CD4-positive, alpha-beta T cell treated with Interleukin-17A for 4 hours (primary cell): ENCODE results near the gene SLC25A26.
"Not testable (repeated sequence)": the region's sequence is repeated elsewhere in the genome, so short reads cannot be mapped to it uniquely, and the experiment has no call there.

Source experiments
- DNase-seq: peaks from one replicate; pipeline ENCODE4 v3.0.0-alpha.2; 2020; ENCODE audit warnings: mixed read lengths

The SLC25A26 gene

GRCh38 chr3:66220602-66221377 lies at the start of gene SLC25A26:
Gene SLC25A26 (plus strand): TSS chr3:66221001. CDS start chr3:66221095, 94 bp downstream.
- DNase-seq, result peak; percentile 98

- DNase-seq, result no peak
Measured at GRCh38 chr3:66172394-66172793, 48.4 kb upstream of the SLC25A26 start.

GRCh38 chr3:66177026-66177425 lies 43.8 kb upstream of the SLC25A26 start:
- no peak for DNase-seq

- DNase-seq, result no peak
Measured at GRCh38 chr3:66178206-66178605, 42.6 kb upstream of the SLC25A26 start.

GRCh38 chr3:66179793-66180192 lies 41.0 kb upstream of the SLC25A26 start:
- no peak for DNase-seq

- DNase-seq, result no peak
Measured at GRCh38 chr3:66181764-66182163, 39.0 kb upstream of the SLC25A26 start.

GRCh38 chr3:66182246-66182645 lies 38.6 kb upstream of the SLC25A26 start:
- DNase-seq, result no peak

GRCh38 chr3:66186545-66186944 lies 34.3 kb upstream of the SLC25A26 start:
- no peak for DNase-seq

- no peak for DNase-seq
Measured at GRCh38 chr3:66195347-66195783, 25.4 kb upstream of the SLC25A26 start.

- no peak for DNase-seq
Measured at GRCh38 chr3:66196633-66197032, 24.2 kb upstream of the SLC25A26 start.

- DNase-seq, result no peak
Measured at GRCh38 chr3:66198437-66199088, 22.2 kb upstream of the SLC25A26 start.

GRCh38 chr3:66199089-66199473 lies 21.7 kb upstream of the SLC25A26 start:
- no peak for DNase-seq

GRCh38 chr3:66200147-66200546 lies 20.7 kb upstream of the SLC25A26 start:
- no peak for DNase-seq

GRCh38 chr3:66200786-66201185 lies 20.0 kb upstream of the SLC25A26 start:
- no peak for DNase-seq

GRCh38 chr3:66203275-66203674 lies 17.5 kb upstream of the SLC25A26 start:
- DNase-seq, result no peak

GRCh38 chr3:66206806-66207205 lies 14.0 kb upstream of the SLC25A26 start:
- no peak for DNase-seq

- no peak for DNase-seq
Measured at GRCh38 chr3:66208189-66208588, 12.6 kb upstream of the SLC25A26 start.

GRCh38 chr3:66210687-66211295 lies 10.0 kb upstream of the SLC25A26 start:
- no peak for DNase-seq

- no peak for DNase-seq
Measured at GRCh38 chr3:66211779-66212178, 9.0 kb upstream of the SLC25A26 start.

- no peak for DNase-seq
Measured at GRCh38 chr3:66215106-66215505, 5.7 kb upstream of the SLC25A26 start.

GRCh38 chr3:66220066-66220465 lies 735 bp upstream of the SLC25A26 start:
- no peak for DNase-seq

- no peak for DNase-seq
Measured at GRCh38 chr3:66224220-66224619, 3.4 kb downstream of the SLC25A26 start.

- DNase-seq, result not testable (repeated sequence)
Measured at GRCh38 chr3:66226093-66226492, 5.3 kb downstream of the SLC25A26 start.

- no peak for DNase-seq
Measured at GRCh38 chr3:66227051-66227450, 6.2 kb downstream of the SLC25A26 start.
